WI38 (cell line): Measurements from ENCODE around the gene UNC13C.

Experiments
- H3K4me3 ChIP-seq: 2 replicates; pipeline ENCODE4 v1.5.1; 2011; ENCODE audit warnings: low read depth, mild to moderate bottlenecking, control low read depth, low read length
- CTCF ChIP-seq: IDR thresholded peaks from 2 replicates; pipeline ENCODE4 v1.5.1; 2012; ENCODE audit warnings: low read depth, mild to moderate bottlenecking, control low read depth, low read length

The UNC13C gene

DNA sequence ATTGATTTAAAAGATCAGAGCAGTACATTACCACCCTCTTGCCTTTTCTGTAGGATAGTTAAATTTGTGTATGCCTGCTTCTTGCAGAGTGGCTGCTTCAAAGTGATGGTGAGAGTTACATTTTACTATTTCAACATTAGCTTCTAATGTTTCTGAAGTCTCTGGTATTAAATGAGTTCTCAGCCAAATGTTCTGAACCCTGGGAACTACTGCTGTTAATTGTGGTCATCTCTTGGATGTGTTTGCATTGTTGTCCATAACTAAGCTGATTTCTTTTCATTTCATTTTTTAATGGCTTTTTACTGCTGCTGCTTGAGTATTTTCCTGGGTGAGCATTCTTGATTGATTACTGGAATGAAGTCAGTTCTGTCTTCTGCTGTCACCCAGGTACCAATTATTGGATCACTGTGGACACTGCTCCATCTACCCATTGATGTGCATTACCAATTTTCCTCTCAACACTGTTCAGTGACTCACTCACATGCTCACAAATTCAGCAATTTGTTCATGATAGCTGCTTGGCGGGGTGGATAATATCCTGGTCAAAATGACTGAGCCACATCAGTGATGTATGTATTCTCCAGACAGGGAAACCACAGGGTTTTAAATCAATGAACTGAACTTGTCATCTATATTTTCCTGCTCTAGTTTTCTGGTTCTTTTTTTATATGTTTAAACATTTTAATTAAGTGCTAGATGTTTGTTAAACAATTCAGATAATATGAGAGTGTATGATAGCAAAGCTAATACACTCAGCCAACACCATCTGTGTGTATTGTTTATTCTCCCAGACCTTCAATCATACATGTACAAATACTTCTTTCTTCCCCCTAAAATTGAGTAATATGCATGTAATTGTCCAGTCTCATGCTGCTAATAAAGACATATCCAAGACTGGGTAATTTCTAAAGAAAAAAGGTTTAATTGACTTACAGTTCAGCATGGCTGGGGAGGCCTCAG lies 630.9 kb downstream of the UNC13C start:
- no peak overlapping the region for H3K4me3 ChIP-seq
- TF ChIP-seq CTCF: no peak

- no peak overlapping the region for H3K4me3 ChIP-seq
- no peak for TF ChIP-seq CTCF
Observed at GRCh38 chr15:54618120-54618519, 639.9 kb downstream of the UNC13C start.

GRCh38 chr15:54619180-54619579 lies 640.9 kb downstream of the UNC13C start:
- H3K4me3 ChIP-seq: no peak overlapping the region
- no peak for TF ChIP-seq CTCF

- TF ChIP-seq CTCF: no peak
- H3K4me3 ChIP-seq: no peak overlapping the region
Observed at GRCh38 chr15:54620916-54621315, 642.7 kb downstream of the UNC13C start.

DNA sequence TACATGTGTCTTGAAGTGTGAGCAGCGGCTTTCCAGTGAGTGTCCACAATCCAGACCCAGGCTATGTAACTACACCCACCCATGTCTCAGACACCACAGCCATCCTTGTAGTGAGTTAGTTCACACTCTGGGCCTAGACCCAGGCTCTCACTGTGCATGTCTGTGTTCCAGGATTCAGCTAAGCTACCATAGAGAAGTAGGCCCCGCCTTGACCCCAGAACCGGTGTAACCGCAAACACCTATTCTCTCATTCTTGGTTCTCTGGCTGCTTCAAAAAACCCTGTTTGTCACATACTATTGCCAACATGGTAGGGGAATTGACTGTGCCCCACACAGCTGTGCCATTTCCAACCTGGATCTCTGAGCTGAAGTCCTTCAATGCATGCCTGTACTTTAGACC lies 657.9 kb downstream of the UNC13C start:
- TF ChIP-seq CTCF: no peak
- no peak overlapping the region for H3K4me3 ChIP-seq

GRCh38 chr15:54638666-54639065 lies 660.4 kb downstream of the UNC13C start:
- no peak for TF ChIP-seq CTCF
- no peak overlapping the region for H3K4me3 ChIP-seq

DNA sequence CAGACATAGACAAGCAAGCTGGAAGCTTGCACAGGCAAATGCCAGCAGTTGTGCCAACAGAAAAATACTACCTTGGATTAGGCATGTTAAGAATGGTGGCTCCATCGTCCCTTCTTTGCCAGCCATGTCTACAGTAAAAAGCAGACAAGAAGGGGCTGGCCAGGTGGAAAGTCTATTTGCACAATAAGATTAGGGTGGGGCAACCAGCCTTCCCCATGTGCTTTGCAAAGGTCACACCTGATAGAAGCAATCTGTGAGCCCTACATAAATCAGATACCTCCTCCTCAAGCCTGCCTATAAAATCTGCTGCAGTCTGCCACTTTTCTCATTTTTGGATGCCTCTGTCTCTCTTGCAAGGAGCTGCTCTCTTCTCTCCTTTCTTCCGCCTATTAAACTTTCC lies 662.6 kb downstream of the UNC13C start:
- no peak for TF ChIP-seq CTCF
- H3K4me3 ChIP-seq: no peak overlapping the region
